Neutrophil (primary cell): ENCODE data around the gene ZBED1.
"Not testable (repeated sequence)": the region's sequence is repeated elsewhere in the genome, so short reads cannot be mapped to it uniquely, and the experiment has no call there.

Source experiments
- H3K27ac ChIP-seq: fragments of 200-600 bp; sonication (generic); 2 replicates; pipeline ENCODE4 v1.5.1; 2016; ENCODE audit warnings: mild to moderate bottlenecking, moderate library complexity
- H3K27me3 ChIP-seq: fragments of 200-600 bp; sonication (generic); 2 replicates; pipeline ENCODE4 v1.6.0; 2016; ENCODE audit warnings: mild to moderate bottlenecking
- H3K36me3 ChIP-seq: fragments of 200-600 bp; sonication (generic); 2 replicates; pipeline ENCODE4 v1.5.1; 2017
- H3K4me1 ChIP-seq, 2 experiments: fragments of 200-600 bp in 1 of 2; sonication (generic) in 1 of 2; 1 replicate in 1 of 2; 2 replicates in 1 of 2; pipeline versions ENCODE4 v1.5.1 to v1.6.1; 2013 to 2016; ENCODE audit warnings: low read depth in 1 of 2, low read length in 1 of 2, mild to moderate bottlenecking in 1 of 2, moderate library complexity in 1 of 2; ENCODE audit not compliant: control insufficient read depth in 1 of 2, insufficient read depth in 1 of 2
- H3K4me3 ChIP-seq, 2 experiments: fragments of 200-600 bp in 1 of 2; sonication (generic) in 1 of 2; 1 replicate in 1 of 2; 2 replicates in 1 of 2; pipeline ENCODE4 v1.5.1; 2013 to 2016; ENCODE audit warnings: low read depth in 1 of 2, low read length in 1 of 2, mild to moderate bottlenecking in 1 of 2, moderate library complexity in 1 of 2
- H3K9me3 ChIP-seq: fragments of 200-600 bp; sonication (generic); 2 replicates; pipeline ENCODE4 v1.5.1; 2016
- CTCF ChIP-seq: fragments of 200-600 bp; sonication (generic); IDR thresholded peaks from 2 replicates; pipeline ENCODE4 v1.5.1; 2016; ENCODE audit warnings: antibody characterized with exemption

Gene ZBED1

GRCh38 chrX:2538031-2538757, 37.4 kb upstream of the ZBED1 start:
- Histone ChIP-seq H3K27me3 (peaks cover 7% of the 10 kb centered on the region), H3K9me3 (no peaks in the 10 kb centered on the region), H3K36me3 (no peaks in the 10 kb centered on the region), H3K4me1 (no peaks in the 10 kb centered on the region), H3K4me3 (no peak overlapping the region), H3K27ac (no peak overlapping the region)
- TF ChIP-seq CTCF: no peak

- H3K9me3 ChIP-seq: no peaks in the 10 kb centered on the region
- H3K27me3 ChIP-seq: peaks cover 7% of the 10 kb centered on the region
- no peak overlapping the region for H3K4me3 ChIP-seq
- TF ChIP-seq CTCF: no peak
- H3K4me1 ChIP-seq: no peaks in the 10 kb centered on the region
- no peaks in the 10 kb centered on the region for H3K36me3 ChIP-seq
- no peak overlapping the region for H3K27ac ChIP-seq
Observed at GRCh38 chrX:2536974-2537373, 36.2 kb upstream of the ZBED1 start.

DNA sequence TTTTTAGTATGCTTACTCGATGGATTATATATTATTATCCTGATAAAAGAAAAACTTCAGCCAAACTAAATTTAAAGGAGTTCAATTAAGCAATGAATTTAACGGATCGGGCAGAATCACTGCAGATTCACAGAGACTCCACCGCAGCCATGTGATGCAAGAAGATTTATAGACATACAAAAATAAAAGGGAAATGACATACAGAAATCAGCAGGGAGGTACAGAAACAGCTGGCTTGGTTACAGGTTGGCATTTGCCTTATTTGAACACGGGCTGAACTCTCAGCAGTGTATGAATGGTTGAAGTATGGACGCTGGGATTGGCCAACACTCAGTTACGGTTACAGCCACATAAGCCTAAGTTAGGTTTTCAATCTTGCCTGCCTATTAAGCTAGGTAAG, 35.4 kb upstream of the ZBED1 start:
- no peak overlapping the region for H3K4me3 ChIP-seq
- peaks cover 7% of the 10 kb centered on the region for H3K27me3 ChIP-seq
- H3K36me3 ChIP-seq: no peaks in the 10 kb centered on the region
- H3K9me3 ChIP-seq: no peaks in the 10 kb centered on the region
- no peak overlapping the region for H3K27ac ChIP-seq
- TF ChIP-seq CTCF: no peak
- no peaks in the 10 kb centered on the region for H3K4me1 ChIP-seq

DNA sequence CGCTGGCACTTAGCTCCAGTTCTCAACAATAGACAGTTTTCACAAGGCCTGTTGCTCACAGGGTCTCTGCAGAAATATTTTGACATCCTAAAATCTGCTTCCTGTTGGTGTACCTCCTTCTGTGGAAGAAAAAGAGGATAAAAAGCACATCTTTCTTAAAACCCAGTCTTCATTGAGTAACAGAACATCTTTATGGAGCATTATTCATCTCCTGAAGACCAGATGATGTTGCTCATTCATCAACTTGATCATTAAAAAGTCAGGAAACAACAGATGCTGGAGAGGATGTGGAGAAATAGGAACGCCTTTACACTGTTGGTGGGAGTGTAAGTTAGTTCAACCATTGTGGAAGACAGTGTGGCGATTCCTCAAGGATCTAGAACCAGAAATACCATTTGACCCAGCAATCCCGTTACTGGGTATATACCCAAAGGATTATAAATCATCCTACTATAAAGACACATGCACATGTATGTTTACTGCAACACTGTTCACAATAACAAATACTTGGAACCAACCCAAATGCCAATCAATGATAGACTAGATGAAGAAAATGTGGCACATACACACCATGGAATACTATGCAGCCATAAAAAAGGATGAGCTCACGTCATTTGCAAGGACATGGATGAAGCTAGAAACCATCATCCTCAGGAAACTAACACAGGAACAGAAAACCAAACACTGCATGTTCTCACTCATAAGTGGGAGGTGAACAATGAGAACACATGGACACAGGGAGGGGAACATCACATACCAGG, 33.7 kb upstream of the ZBED1 start:
- H3K9me3 ChIP-seq, H3K36me3 ChIP-seq, H3K4me3 ChIP-seq, H3K27me3 ChIP-seq, H3K27ac ChIP-seq, H3K4me1 ChIP-seq: not testable (repeated sequence)

GRCh38 chrX:2533424-2533823, 32.6 kb upstream of the ZBED1 start:
- H3K9me3 ChIP-seq: no peaks in the 10 kb centered on the region
- TF ChIP-seq CTCF: no peak
- peaks cover 7% of the 10 kb centered on the region for H3K27me3 ChIP-seq
- H3K27ac ChIP-seq: no peak overlapping the region
- no peaks in the 10 kb centered on the region for H3K4me1 ChIP-seq
- H3K4me3 ChIP-seq: no peak overlapping the region
- H3K36me3 ChIP-seq: no peaks in the 10 kb centered on the region

- no peak for TF ChIP-seq CTCF
- no peak overlapping the region for H3K4me3 ChIP-seq
- no peaks in the 10 kb centered on the region for H3K9me3 ChIP-seq
- H3K36me3 ChIP-seq: no peaks in the 10 kb centered on the region
- no peak overlapping the region for H3K27ac ChIP-seq
- H3K27me3 ChIP-seq: no peaks in the 10 kb centered on the region
- no peaks in the 10 kb centered on the region for H3K4me1 ChIP-seq
Observed at GRCh38 chrX:2526390-2526789, 25.6 kb upstream of the ZBED1 start.
